ENCODE results near the gene PDZRN3. TPM values are rescaled to one million over a fixed set of nuclear protein-coding genes. Genes with fewer than 3 reads are reported as not detected.
A peak's percentile ranks its signal among the peaks of the same experiment; 100 is the strongest.

PDZRN3 gene
- total RNA-seq, 1 donor from 2014 or later = 135 TPM

- DNase-seq (ENCODE audit: low read depth) = no peak
Measured at GRCh38 chr3:73525591-73525990, 99.2 kb downstream of the PDZRN3 start.

GRCh38 chr3:73523661-73524060 is 101.1 kb downstream of the PDZRN3 start:
- no peak for DNase-seq (ENCODE audit: low read depth)

- DNase-seq (ENCODE audit: low read depth) = no peak
Measured at GRCh38 chr3:73521734-73522336, 102.9 kb downstream of the PDZRN3 start.

- no peak for DNase-seq (ENCODE audit: low read depth)
Measured at GRCh38 chr3:73520931-73521461, 103.7 kb downstream of the PDZRN3 start.

- DNase-seq (ENCODE audit: low read depth) = no peak
Measured at GRCh38 chr3:73516631-73517030, 108.1 kb downstream of the PDZRN3 start.

GRCh38 chr3:73513260-73513659 is 111.5 kb downstream of the PDZRN3 start:
- no peak for DNase-seq (ENCODE audit: low read depth)

GRCh38 chr3:73511571-73512525 is 112.9 kb downstream of the PDZRN3 start:
- no peak for DNase-seq (ENCODE audit: low read depth)

GRCh38 chr3:73510784-73511183 is 114.0 kb downstream of the PDZRN3 start:
- DNase-seq (ENCODE audit: low read depth) = peak; percentile 60

- DNase-seq (ENCODE audit: low read depth) = no peak
Measured at GRCh38 chr3:73510334-73510733, 114.4 kb downstream of the PDZRN3 start.

- no peak for DNase-seq (ENCODE audit: low read depth)
Measured at GRCh38 chr3:73509816-73510215, 114.9 kb downstream of the PDZRN3 start.

- DNase-seq (ENCODE audit: low read depth) = no peak
Measured at GRCh38 chr3:73509066-73509465, 115.7 kb downstream of the PDZRN3 start.

GRCh38 chr3:73508330-73508954 is 116.3 kb downstream of the PDZRN3 start:
- DNase-seq (ENCODE audit: low read depth) = peak; percentile 79

- DNase-seq (ENCODE audit: low read depth) = no peak
Measured at GRCh38 chr3:73504852-73505251, 119.9 kb downstream of the PDZRN3 start.

- DNase-seq (ENCODE audit: low read depth) = no peak
Measured at GRCh38 chr3:73504239-73504638, 120.5 kb downstream of the PDZRN3 start.

GRCh38 chr3:73503781-73504180 is 121.0 kb downstream of the PDZRN3 start:
- no peak for DNase-seq (ENCODE audit: low read depth)

- DNase-seq (ENCODE audit: low read depth) = peak; percentile 75
Measured at GRCh38 chr3:73502609-73503583, 121.8 kb downstream of the PDZRN3 start.

- DNase-seq (ENCODE audit: low read depth) = no peak
Measured at GRCh38 chr3:73500321-73500720, 124.4 kb downstream of the PDZRN3 start.

GRCh38 chr3:73499787-73500186 is 125.0 kb downstream of the PDZRN3 start:
- peak; percentile 36 for DNase-seq (ENCODE audit: low read depth)

GRCh38 chr3:73498764-73499622 is 125.7 kb downstream of the PDZRN3 start:
- peak; percentile 36 for DNase-seq (ENCODE audit: low read depth)

Measured in myocyte (in vitro differentiated cells).